ENCODE data around the gene FBXO44.

Gene FBXO44

GRCh38 chr1:11617741-11618140, 36.9 kb upstream of the FBXO44 start:
- H3K27ac ChIP-seq (ENCODE audit: low read length) = no peak overlapping the region
- no peaks in the 10 kb centered on the region for H3K9me3 ChIP-seq (ENCODE audit: control insufficient read depth, insufficient read depth, low read length)
- H3K36me3 ChIP-seq (ENCODE audit: control insufficient read depth, insufficient read depth, low read length) = no peaks in the 10 kb centered on the region
- WGBS (ENCODE audit: insufficient coverage, insufficient read length) = no CpG with 5 or more reads among the region's 2 CpGs
- no peak for DNase-seq (ENCODE audit: low read depth, low spot score)
- H3K4me1 ChIP-seq (ENCODE audit: control insufficient read depth, insufficient read depth, low read length) = no peaks in the 10 kb centered on the region
- H3K27me3 ChIP-seq (ENCODE audit: control insufficient read depth, insufficient read depth, low read length) = no peaks in the 10 kb centered on the region
- H3K4me3 ChIP-seq (ENCODE audit: low read length) = no peak overlapping the region

DNA sequence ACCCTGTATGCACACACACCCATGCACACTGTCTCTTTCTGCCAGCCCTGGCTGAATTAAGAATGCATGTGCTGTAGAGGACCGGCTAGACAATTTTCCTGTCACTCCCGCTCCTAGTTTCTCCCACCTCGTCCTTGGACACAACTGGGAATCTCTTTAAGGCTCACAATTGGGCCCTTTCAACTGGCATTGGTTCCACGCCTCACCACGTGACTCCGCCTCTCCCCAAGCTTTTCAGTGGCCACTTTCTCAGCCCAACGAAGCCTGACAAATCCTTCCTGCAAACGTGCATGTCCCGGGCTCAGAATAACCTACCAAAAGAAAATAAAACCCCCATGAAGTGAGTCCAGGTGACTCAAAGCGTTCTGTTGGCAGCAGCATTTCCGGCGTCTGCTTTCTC, 34.3 kb upstream of the FBXO44 start:
- no peak overlapping the region for H3K27ac ChIP-seq (ENCODE audit: low read length)
- no peaks in the 10 kb centered on the region for H3K36me3 ChIP-seq (ENCODE audit: control insufficient read depth, insufficient read depth, low read length)
- H3K9me3 ChIP-seq (ENCODE audit: control insufficient read depth, insufficient read depth, low read length) = no peaks in the 10 kb centered on the region
- WGBS (ENCODE audit: insufficient coverage, insufficient read length) = no CpG with 5 or more reads among the region's 12 CpGs
- no peak overlapping the region for H3K4me3 ChIP-seq (ENCODE audit: low read length)
- no peaks in the 10 kb centered on the region for H3K27me3 ChIP-seq (ENCODE audit: control insufficient read depth, insufficient read depth, low read length)
- DNase-seq (ENCODE audit: low read depth, low spot score) = no peak
- H3K4me1 ChIP-seq (ENCODE audit: control insufficient read depth, insufficient read depth, low read length) = no peaks in the 10 kb centered on the region

GRCh38 chr1:11620924-11621323, 33.8 kb upstream of the FBXO44 start:
- H3K4me1 ChIP-seq (ENCODE audit: control insufficient read depth, insufficient read depth, low read length) = no peaks in the 10 kb centered on the region
- no peak overlapping the region for H3K27ac ChIP-seq (ENCODE audit: low read length)
- no peaks in the 10 kb centered on the region for H3K9me3 ChIP-seq (ENCODE audit: control insufficient read depth, insufficient read depth, low read length)
- H3K27me3 ChIP-seq (ENCODE audit: control insufficient read depth, insufficient read depth, low read length) = no peaks in the 10 kb centered on the region
- DNase-seq (ENCODE audit: low read depth, low spot score) = no peak
- H3K4me3 ChIP-seq (ENCODE audit: low read length) = no peak overlapping the region
- H3K36me3 ChIP-seq (ENCODE audit: control insufficient read depth, insufficient read depth, low read length) = no peaks in the 10 kb centered on the region
- no CpG with 5 or more reads among the region's 5 CpGs for WGBS (ENCODE audit: insufficient coverage, insufficient read length)

GRCh38 chr1:11622398-11622797, 32.3 kb upstream of the FBXO44 start:
- no peaks in the 10 kb centered on the region for H3K9me3 ChIP-seq (ENCODE audit: control insufficient read depth, insufficient read depth, low read length)
- H3K4me1 ChIP-seq (ENCODE audit: control insufficient read depth, insufficient read depth, low read length) = no peaks in the 10 kb centered on the region
- DNase-seq (ENCODE audit: low read depth, low spot score) = no peak
- no peaks in the 10 kb centered on the region for H3K27me3 ChIP-seq (ENCODE audit: control insufficient read depth, insufficient read depth, low read length)
- WGBS (ENCODE audit: insufficient coverage, insufficient read length) = no CpG with 5 or more reads among the region's 3 CpGs
- H3K36me3 ChIP-seq (ENCODE audit: control insufficient read depth, insufficient read depth, low read length) = no peaks in the 10 kb centered on the region
- H3K27ac ChIP-seq (ENCODE audit: low read length) = no peak overlapping the region
- H3K4me3 ChIP-seq (ENCODE audit: low read length) = no peak overlapping the region

- no peak overlapping the region for H3K27ac ChIP-seq (ENCODE audit: low read length)
- H3K4me3 ChIP-seq (ENCODE audit: low read length) = no peak overlapping the region
- H3K4me1 ChIP-seq (ENCODE audit: control insufficient read depth, insufficient read depth, low read length) = no peaks in the 10 kb centered on the region
- H3K27me3 ChIP-seq (ENCODE audit: control insufficient read depth, insufficient read depth, low read length) = no peaks in the 10 kb centered on the region
- WGBS (ENCODE audit: insufficient coverage, insufficient read length) = no CpG with 5 or more reads among the region's 8 CpGs
- DNase-seq (ENCODE audit: low read depth, low spot score) = no peak
- H3K36me3 ChIP-seq (ENCODE audit: control insufficient read depth, insufficient read depth, low read length) = no peaks in the 10 kb centered on the region
- no peaks in the 10 kb centered on the region; the same call in 1 of the 2 replicates for H3K9me3 ChIP-seq (ENCODE audit: control insufficient read depth, insufficient read depth, low read length)
Measured at GRCh38 chr1:11623702-11624101, 31.0 kb upstream of the FBXO44 start.

GRCh38 chr1:11626551-11626950, 28.1 kb upstream of the FBXO44 start:
- Histone ChIP-seq H3K36me3 (ENCODE audit: control insufficient read depth, insufficient read depth, low read length) (no peaks in the 10 kb centered on the region), H3K4me3 (ENCODE audit: low read length) (no peak overlapping the region), H3K4me1 (ENCODE audit: control insufficient read depth, insufficient read depth, low read length) (no peaks in the 10 kb centered on the region), H3K9me3 (ENCODE audit: control insufficient read depth, insufficient read depth, low read length) (no peaks in the 10 kb centered on the region; the same call in 1 of the 2 replicates), H3K27me3 (ENCODE audit: control insufficient read depth, insufficient read depth, low read length) (no peaks in the 10 kb centered on the region), H3K27ac (ENCODE audit: low read length) (no peak overlapping the region)
- WGBS (ENCODE audit: insufficient coverage, insufficient read length) = no CpG with 5 or more reads among the region's 3 CpGs
- no peak for DNase-seq (ENCODE audit: low read depth, low spot score)

GRCh38 chr1:11628767-11629166, 25.9 kb upstream of the FBXO44 start:
- H3K27me3 ChIP-seq (ENCODE audit: control insufficient read depth, insufficient read depth, low read length) = no peaks in the 10 kb centered on the region
- no peak overlapping the region for H3K27ac ChIP-seq (ENCODE audit: low read length)
- no peak overlapping the region for H3K4me3 ChIP-seq (ENCODE audit: low read length)
- no peaks in the 10 kb centered on the region for H3K36me3 ChIP-seq (ENCODE audit: control insufficient read depth, insufficient read depth, low read length)
- H3K4me1 ChIP-seq (ENCODE audit: control insufficient read depth, insufficient read depth, low read length) = no peaks in the 10 kb centered on the region
- no peaks in the 10 kb centered on the region; the same call in 1 of the 2 replicates for H3K9me3 ChIP-seq (ENCODE audit: control insufficient read depth, insufficient read depth, low read length)
- no CpG with 5 or more reads among the region's 7 CpGs for WGBS (ENCODE audit: insufficient coverage, insufficient read length)
- DNase-seq (ENCODE audit: low read depth, low spot score) = no peak

GRCh38 chr1:11629184-11630016, 25.3 kb upstream of the FBXO44 start:
- Histone ChIP-seq H3K4me1 (ENCODE audit: control insufficient read depth, insufficient read depth, low read length) (no peaks in the 10 kb centered on the region), H3K4me3 (ENCODE audit: low read length) (no peak overlapping the region), H3K9me3 (ENCODE audit: control insufficient read depth, insufficient read depth, low read length) (no peaks in the 10 kb centered on the region; the same call in 1 of the 2 replicates), H3K27me3 (ENCODE audit: control insufficient read depth, insufficient read depth, low read length) (no peaks in the 10 kb centered on the region), H3K27ac (ENCODE audit: low read length) (no peak overlapping the region), H3K36me3 (ENCODE audit: control insufficient read depth, insufficient read depth, low read length) (no peaks in the 10 kb centered on the region)
- no CpG with 5 or more reads among the region's 15 CpGs for WGBS (ENCODE audit: insufficient coverage, insufficient read length)
- DNase-seq (ENCODE audit: low read depth, low spot score) = no peak

GRCh38 chr1:11634365-11635192, 20.1 kb upstream of the FBXO44 start:
- Histone ChIP-seq H3K4me3 (ENCODE audit: low read length) (no peak overlapping the region), H3K27me3 (ENCODE audit: control insufficient read depth, insufficient read depth, low read length) (no peaks in the 10 kb centered on the region)
- WGBS (ENCODE audit: insufficient coverage, insufficient read length) = no CpG with 5 or more reads among the region's 11 CpGs

GRCh38 chr1:11638121-11638520, 16.6 kb upstream of the FBXO44 start:
- no CpG with 5 or more reads among the region's 5 CpGs for WGBS (ENCODE audit: insufficient coverage, insufficient read length)
- H3K36me3 ChIP-seq (ENCODE audit: control insufficient read depth, insufficient read depth, low read length) = no peaks in the 10 kb centered on the region
- no peak overlapping the region for H3K4me3 ChIP-seq (ENCODE audit: low read length)
- DNase-seq (ENCODE audit: low read depth, low spot score) = no peak
- no peaks in the 10 kb centered on the region for H3K27me3 ChIP-seq (ENCODE audit: control insufficient read depth, insufficient read depth, low read length)
- no peak overlapping the region for H3K27ac ChIP-seq (ENCODE audit: low read length)
- H3K4me1 ChIP-seq (ENCODE audit: control insufficient read depth, insufficient read depth, low read length) = no peaks in the 10 kb centered on the region
- H3K9me3 ChIP-seq (ENCODE audit: control insufficient read depth, insufficient read depth, low read length) = no peaks in the 10 kb centered on the region

More at GRCh38 chr1:11634365-11635192, 20.1 kb upstream of the FBXO44 start:
- H3K9me3 ChIP-seq (ENCODE audit: control insufficient read depth, insufficient read depth, low read length) = no peaks in the 10 kb centered on the region
- DNase-seq (ENCODE audit: low read depth, low spot score) = no peak
- H3K4me1 ChIP-seq (ENCODE audit: control insufficient read depth, insufficient read depth, low read length) = no peaks in the 10 kb centered on the region
- no peak overlapping the region for H3K27ac ChIP-seq (ENCODE audit: low read length)
- no peaks in the 10 kb centered on the region for H3K36me3 ChIP-seq (ENCODE audit: control insufficient read depth, insufficient read depth, low read length)
